WTC11 (cell line): ENCODE data around the gene DBI. TPM values are rescaled to one million over a fixed set of nuclear protein-coding genes. Genes with fewer than 3 reads are reported as not detected.

Experiments used
- ATAC-seq: fragments of 200-7000 bp; cut with Tn5 transposase; 2 replicates; pipeline ENCODE4 v1.10.0; 2021; ENCODE audit warnings: mild to moderate bottlenecking, moderate library complexity
- CTCF ChIA-PET: fragments of 300-600 bp; sonication (Branson Sonifier 250); formaldehyde crosslinking; loops from one replicate; lab custom pipeline; 2021; ENCODE audit warnings: antibody characterized with exemption; lab: Charles Lee
- POLR2A ChIA-PET: fragments of 350-600 bp; sonication (Branson Sonifier 250); formaldehyde crosslinking; loops from one replicate; lab custom pipeline; 2021; ENCODE audit warnings: antibody characterized with exemption; lab: Charles Lee
- DNase-seq: peaks from one replicate; pipeline ENCODE4 v3.0.0; 2021; ENCODE audit warnings: low spot score
- H3K27ac Mint-ChIP-seq: 2 replicates; pipeline ENCODE4 v1.8.0; 2021; ENCODE audit warnings: mixed read lengths
- H3K27me3 Mint-ChIP-seq: 2 replicates; pipeline ENCODE4 v1.8.0; 2021; ENCODE audit warnings: low read depth, mild to moderate bottlenecking, moderate library complexity, mixed read lengths
- H3K36me3 Mint-ChIP-seq: 2 replicates; pipeline ENCODE4 v1.8.0; 2021; ENCODE audit warnings: mixed read lengths
- H3K4me1 Mint-ChIP-seq: 2 replicates; pipeline ENCODE4 v1.8.0; 2022; ENCODE audit warnings: mixed read lengths
- H3K4me3 Mint-ChIP-seq: 2 replicates; pipeline ENCODE4 v1.8.0; 2021; ENCODE audit warnings: mild to moderate bottlenecking, moderate library complexity, mixed read lengths
- H3K9me3 Mint-ChIP-seq: 2 replicates; pipeline ENCODE4 v1.8.0; 2021; ENCODE audit warnings: mixed read lengths
- AR ChIP-seq: fragments of 250-450 bp; sonication (Bioruptor Pico); IDR thresholded peaks from 2 replicates; pipeline ENCODE4 v1.9.0; 2021; ENCODE audit warnings: mild to moderate bottlenecking
- ARID4B ChIP-seq: sonication (generic); formaldehyde crosslinking; IDR thresholded peaks from 2 replicates; pipeline ENCODE4 v1.8.0; 2023; ENCODE audit warnings: missing genetic modification reagents, mild to moderate bottlenecking, borderline replicate concordance
- CREB1 ChIP-seq: sonication (generic); formaldehyde crosslinking; IDR thresholded peaks from 2 replicates; pipeline ENCODE4 v1.8.0; 2023; ENCODE audit warnings: mild to moderate bottlenecking, missing genetic modification reagents
- ESRRA ChIP-seq: sonication (generic); formaldehyde crosslinking; IDR thresholded peaks from 2 replicates; pipeline ENCODE4 v1.8.1; 2022; ENCODE audit warnings: mild to moderate bottlenecking, missing genetic modification reagents, borderline replicate concordance
- HMGA2 ChIP-seq: fragments of 250-450 bp; sonication (Bioruptor Pico); IDR thresholded peaks from 2 replicates; pipeline ENCODE4 v1.4.0; 2021; ENCODE audit warnings: mild to moderate bottlenecking, moderate library complexity
- HMGXB4 ChIP-seq: sonication (generic); formaldehyde crosslinking; IDR thresholded peaks from 2 replicates; pipeline ENCODE4 v1.8.1; 2023; ENCODE audit warnings: mild to moderate bottlenecking, moderate library complexity, missing genetic modification reagents
- IRF1 ChIP-seq: sonication (generic); formaldehyde crosslinking; IDR thresholded peaks from 2 replicates; pipeline ENCODE4 v1.8.0; 2023; ENCODE audit warnings: missing genetic modification reagents
- MXD4 ChIP-seq: fragments of 250-450 bp; sonication (Bioruptor Pico); IDR thresholded peaks from 2 replicates; pipeline ENCODE4 v1.8.0; 2021; ENCODE audit warnings: mild to moderate bottlenecking, moderate library complexity, borderline replicate concordance
- NFE2L1 ChIP-seq: sonication (generic); formaldehyde crosslinking; IDR thresholded peaks from 2 replicates; pipeline ENCODE4 v1.8.1; 2023; ENCODE audit warnings: missing genetic modification reagents
- NR1H2 ChIP-seq: sonication (generic); formaldehyde crosslinking; IDR thresholded peaks from 2 replicates; pipeline ENCODE4 v1.9.0; 2021; ENCODE audit warnings: mild to moderate bottlenecking, moderate library complexity, missing genetic modification reagents
- PREB ChIP-seq: sonication (generic); formaldehyde crosslinking; IDR thresholded peaks from 2 replicates; pipeline ENCODE4 v1.8.1; 2022; ENCODE audit warnings: mild to moderate bottlenecking, missing genetic modification reagents, moderate library complexity, borderline replicate concordance
- RELA ChIP-seq: sonication (generic); formaldehyde crosslinking; IDR thresholded peaks from 2 replicates; pipeline ENCODE4 v1.8.1; 2022; ENCODE audit warnings: missing genetic modification reagents, mild to moderate bottlenecking, borderline replicate concordance
- SMAD3 ChIP-seq: sonication (generic); formaldehyde crosslinking; IDR thresholded peaks from 2 replicates; pipeline ENCODE4 v1.8.0; 2022; ENCODE audit warnings: missing genetic modification reagents, mild to moderate bottlenecking, borderline replicate concordance
- ZNF121 ChIP-seq: sonication (generic); formaldehyde crosslinking; IDR thresholded peaks from 2 replicates; pipeline ENCODE4 v1.8.0; 2023; ENCODE audit warnings: missing genetic modification reagents
- ZNF396 ChIP-seq: fragments of 250-450 bp; sonication (Bioruptor Pico); IDR thresholded peaks from 2 replicates; pipeline ENCODE4 v1.8.0; 2021; ENCODE audit warnings: mild to moderate bottlenecking, moderate library complexity, borderline replicate concordance
- ZNF512 ChIP-seq: sonication (generic); formaldehyde crosslinking; IDR thresholded peaks from 2 replicates; pipeline ENCODE4 v1.8.1; 2022; ENCODE audit warnings: missing genetic modification reagents, borderline replicate concordance
- ZNF532 ChIP-seq: fragments of 250-450 bp; sonication (Bioruptor Pico); IDR thresholded peaks from 2 replicates; pipeline ENCODE4 v1.9.0; 2021; ENCODE audit warnings: mild to moderate bottlenecking, borderline replicate concordance
- total RNA-seq: library from RNA; stranded (reverse); gene quantifications from 3 replicates; pipeline ENCODE4 v1.2.3, GENCODE V29; 2021

The DBI gene
- total RNA-seq, 1 experiment from 2014 or later, result 158 TPM

- H3K27ac Mint-ChIP-seq, result no peak overlapping the region
- ATAC-seq (no peak), DNase-seq (no peak)
- POLR2A ChIA-PET, result no interaction called here
- no peak overlapping the region for H3K4me3 Mint-ChIP-seq
- peaks cover 31% of the 10 kb centered on the region for H3K9me3 Mint-ChIP-seq
- H3K36me3 Mint-ChIP-seq, result peaks cover 21% of the 10 kb centered on the region
- peaks cover 14% of the 10 kb centered on the region for H3K27me3 Mint-ChIP-seq
- CTCF ChIA-PET, result interaction anchor here (0.8 kb wide), 2 partner anchors 23 to 56 kb away, joined by 3 to 4 read pairs; no protein-coding TSS in a partner anchor
- H3K4me1 Mint-ChIP-seq, result peaks cover 12% of the 10 kb centered on the region
- TF ChIP-seq ZNF512 (CRISPR knock-in tag) (no peak), HMGXB4 (CRISPR knock-in tag) (no peak), HMGA2 (CRISPR knock-in tag) (no peak), PREB (CRISPR knock-in tag) (no peak), IRF1 (no peak), NR1H2 (CRISPR knock-in tag) (no peak), ZNF396 (no peak), MXD4 (CRISPR knock-in tag) (no peak), ZNF532 (CRISPR knock-in tag) (no peak), NFE2L1 (CRISPR knock-in tag) (no peak), AR (CRISPR knock-in tag) (no peak), ESRRA (CRISPR knock-in tag) (no peak), ARID4B (CRISPR knock-in tag) (no peak), ZNF121 (CRISPR knock-in tag) (no peak), CREB1 (CRISPR knock-in tag) (no peak), RELA (CRISPR knock-in tag) (no peak), SMAD3 (CRISPR knock-in tag) (no peak)
Observed at GRCh38 chr2:119419803-119420508, 53.2 kb downstream of the DBI start.
